Breast epithelium (tissue), 4 donors: Measurements from ENCODE around the gene C1orf105. TPM values are rescaled to one million over a fixed set of nuclear protein-coding genes. Genes with fewer than 3 reads are reported as not detected.

Source experiments
- DNase-seq, 2 donors: peaks; one replicate each; pipeline ENCODE4 v3.0.0-alpha.2; 2019; ENCODE audit warnings: low spot score in 2 of 2
- H3K27ac ChIP-seq, 2 donors: fragments of 200-600 bp; sonication (generic) in 1 of 2; one replicate each; pipeline ENCODE4 v1.5.1; 2016 to 2019; ENCODE audit warnings: mild to moderate bottlenecking in 1 of 2
- H3K27me3 ChIP-seq, 2 donors: fragments of 200-600 bp; sonication (generic) in 1 of 2; one replicate each; pipeline versions ENCODE4 v1.5.1 to v1.6.0; 2017 to 2019; ENCODE audit warnings: control low read depth in 1 of 2, mild to moderate bottlenecking in 1 of 2
- H3K36me3 ChIP-seq: fragments of 200-600 bp; one replicate; pipeline ENCODE4 v1.5.1; 2019
- H3K4me1 ChIP-seq, 2 donors: fragments of 200-600 bp; sonication (generic); one replicate each; pipeline ENCODE4 v1.5.1; 2016 to 2019; ENCODE audit warnings: control low read depth in 1 of 2
- H3K4me3 ChIP-seq, 3 donors: fragments of 200-600 bp; sonication (generic); 1 replicate in 2 of 3; 2 replicates in 1 of 3; pipeline ENCODE4 v1.5.1; 2016 to 2019; ENCODE audit warnings: mild to moderate bottlenecking in 3 of 3, moderate library complexity in 2 of 3
- H3K9me3 ChIP-seq, 2 donors: fragments of 200-600 bp; sonication (generic) in 1 of 2; one replicate each; pipeline ENCODE4 v1.5.1; 2016 to 2019; ENCODE audit warnings: control low read depth in 1 of 2
- CTCF ChIP-seq, 3 donors: fragments of 450-650 bp; IDR thresholded peaks; one replicate each; pipeline ENCODE4 v1.5.1; 2016 to 2017; ENCODE audit warnings: antibody characterized with exemption in 3 of 3, mild to moderate bottlenecking in 3 of 3, moderate library complexity in 3 of 3
- POLR2A ChIP-seq: fragments of 450-650 bp; IDR thresholded peaks from one replicate; pipeline ENCODE4 v1.6.1; 2016; ENCODE audit warnings: antibody characterized with exemption, mild to moderate bottlenecking, moderate library complexity
- POLR2AphosphoS5 ChIP-seq, 3 donors: sonication (generic); formaldehyde crosslinking; IDR thresholded peaks; one replicate each; pipeline ENCODE4 v1.6.1; 2017; ENCODE audit warnings: antibody characterized with exemption in 3 of 3
- intact Hi-C: fragments of 100-400 bp; cut with DNase I; formaldehyde crosslinking; loops from one replicate; pipeline ENCODE4 v1.15.1; 2023; ENCODE audit warnings: low total_unique reads
- total RNA-seq, 3 donors: library from RNA; depleted of rRNA; stranded (reverse); fragments of >200 nt; gene quantifications; one replicate each; pipeline ENCODE4 v1.1.0, GENCODE V29; 2016

C1orf105 gene
- total RNA-seq, 3 donors from 2014 or later, result not detected

GRCh38 chr1:172411791-172412338, 8.6 kb upstream of the C1orf105 start:
- TF ChIP-seq CTCF (IDR thresholded peaks at IDR 0.05) (no peak), POLR2AphosphoS5 (IDR thresholded peaks at IDR 0.05) (no peak), POLR2A (no peak)
- Histone ChIP-seq H3K4me1 (no peaks in the 10 kb centered on the region), H3K27ac (no peak overlapping the region), H3K9me3 (no peaks in the 10 kb centered on the region), H3K4me3 (no peak overlapping the region), H3K27me3 (no peaks in the 10 kb centered on the region), H3K36me3 (no peaks in the 10 kb centered on the region)
- intact Hi-C loops, result no loop called here
- no peak for DNase-seq

GRCh38 chr1:172414331-172414730, 6.2 kb upstream of the C1orf105 start:
- no peak for TF ChIP-seq POLR2AphosphoS5 (IDR thresholded peaks at IDR 0.05)
- TF ChIP-seq CTCF (IDR thresholded peaks at IDR 0.05), result no peak
- TF ChIP-seq POLR2A, result no peak
- H3K4me3 ChIP-seq, result no peak overlapping the region
- intact Hi-C loops, result no loop called here
- no peaks in the 10 kb centered on the region for H3K36me3 ChIP-seq
- DNase-seq, result no peak
- no peak overlapping the region for H3K27ac ChIP-seq
- H3K27me3 ChIP-seq, result no peaks in the 10 kb centered on the region
- H3K9me3 ChIP-seq, result no peaks in the 10 kb centered on the region
- H3K4me1 ChIP-seq, result no peaks in the 10 kb centered on the region

GRCh38 chr1:172416496-172417035, 3.9 kb upstream of the C1orf105 start:
- Histone ChIP-seq H3K9me3 (no peaks in the 10 kb centered on the region), H3K4me3 (no peak overlapping the region), H3K36me3 (no peaks in the 10 kb centered on the region), H3K27ac (no peak overlapping the region), H3K27me3 (no peaks in the 10 kb centered on the region), H3K4me1 (no peaks in the 10 kb centered on the region)
- no peak for TF ChIP-seq POLR2A
- no peak for TF ChIP-seq CTCF (IDR thresholded peaks at IDR 0.05)
- TF ChIP-seq POLR2AphosphoS5 (IDR thresholded peaks at IDR 0.05), result no peak
- intact Hi-C loops, result no loop called here
- DNase-seq, result no peak

- H3K27ac ChIP-seq, result no peak overlapping the region
- DNase-seq, result no peak
- H3K36me3 ChIP-seq, result no peaks in the 10 kb centered on the region
- no peak overlapping the region for H3K4me3 ChIP-seq
- TF ChIP-seq POLR2A (no peak), POLR2AphosphoS5 (IDR thresholded peaks at IDR 0.05) (no peak), CTCF (IDR thresholded peaks at IDR 0.05) (no peak)
- no peaks in the 10 kb centered on the region for H3K27me3 ChIP-seq
- intact Hi-C loops, result no loop called here
- H3K4me1 ChIP-seq, result no peaks in the 10 kb centered on the region
- H3K9me3 ChIP-seq, result no peaks in the 10 kb centered on the region
Measured at GRCh38 chr1:172417557-172417956, 2.9 kb upstream of the C1orf105 start.

- TF ChIP-seq POLR2A (no peak), CTCF (IDR thresholded peaks at IDR 0.05) (no peak), POLR2AphosphoS5 (IDR thresholded peaks at IDR 0.05) (no peak)
- intact Hi-C loops, result no loop called here
- no peaks in the 10 kb centered on the region for H3K36me3 ChIP-seq
- H3K27ac ChIP-seq, result no peak overlapping the region
- H3K9me3 ChIP-seq, result no peaks in the 10 kb centered on the region
- DNase-seq, result no peak
- H3K27me3 ChIP-seq, result no peaks in the 10 kb centered on the region
- H3K4me1 ChIP-seq, result no peaks in the 10 kb centered on the region
- no peak overlapping the region for H3K4me3 ChIP-seq
Measured at GRCh38 chr1:172421974-172422604, 1.6 kb downstream of the C1orf105 start.
